Fibroblast of the aortic adventitia (primary cell): ENCODE results near the gene ATP2B2. TPM values are rescaled to one million over a fixed set of nuclear protein-coding genes. Genes with fewer than 3 reads are reported as not detected.

Experiments used
- DNase-seq: peaks from one replicate; pipeline ENCODE4 v3.0.0-alpha.2; 2010; ENCODE audit warnings: low read depth
- H3K4me3 ChIP-seq: 2 replicates; pipeline ENCODE4 v1.5.1; 2011; ENCODE audit warnings: low read depth, mild to moderate bottlenecking, control low read depth, low read length, moderate library complexity
- total RNA-seq: library from RNA; depleted of rRNA; stranded (reverse); fragments of >200 nt; gene quantifications from 2 replicates; pipeline ENCODE4 v1.2.3, GENCODE V29; 2012; ENCODE audit warnings: low replicate concordance
- TF ChIP-seq, protein P1 (sequence below): IDR thresholded peaks from 2 replicates; pipeline ENCODE4 v1.5.1; 2011; ENCODE audit warnings: mild to moderate bottlenecking, low read length, control low read depth, inconsistent platforms; ENCODE audit not compliant: insufficient read depth

Gene ATP2B2
- total RNA-seq, 1 donor = not detected

DNA sequence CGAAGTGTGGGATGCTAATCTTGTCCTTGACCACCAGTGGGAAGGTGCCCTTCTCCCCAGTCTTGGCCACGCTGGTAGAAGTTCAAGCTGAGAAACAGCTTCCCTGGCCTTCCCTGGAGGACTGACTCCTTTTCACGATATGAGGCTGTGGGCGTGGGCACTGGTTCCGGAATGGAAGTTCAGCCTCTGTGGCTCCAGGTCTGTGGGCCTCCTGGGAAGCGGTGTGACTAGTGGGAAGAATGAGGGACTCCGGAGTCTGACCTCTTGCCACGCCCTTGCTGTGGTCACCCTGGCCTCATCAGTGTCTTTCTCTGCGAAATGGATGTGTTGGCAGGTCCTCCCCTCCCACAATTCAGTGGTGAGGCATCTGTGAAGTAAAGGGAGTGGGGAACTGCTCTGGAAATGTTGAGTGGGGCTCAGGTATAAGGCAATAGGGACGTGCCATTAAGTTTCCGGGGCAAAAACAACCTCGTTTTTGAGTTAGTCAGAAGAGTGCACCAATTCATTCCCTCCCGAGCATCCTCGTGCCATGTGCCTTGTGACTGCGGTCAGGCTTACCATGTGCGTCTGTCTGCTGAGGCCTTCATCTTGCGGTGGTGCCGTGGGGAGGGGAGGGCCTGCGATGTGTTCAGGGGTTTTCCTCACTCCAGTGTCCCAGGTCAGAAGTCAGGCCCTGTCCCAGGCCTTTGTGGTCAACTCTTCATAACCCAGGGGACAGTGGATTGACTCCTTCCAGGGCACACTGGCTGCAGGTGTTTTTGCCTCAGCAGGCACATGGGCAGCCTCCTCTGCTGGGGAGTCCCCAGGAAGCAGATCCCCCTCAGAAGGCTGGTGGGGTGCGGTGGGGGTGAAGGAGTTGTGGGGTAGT is 172.7 kb downstream of the ATP2B2 start:
- TF ChIP-seq, protein P1, sequence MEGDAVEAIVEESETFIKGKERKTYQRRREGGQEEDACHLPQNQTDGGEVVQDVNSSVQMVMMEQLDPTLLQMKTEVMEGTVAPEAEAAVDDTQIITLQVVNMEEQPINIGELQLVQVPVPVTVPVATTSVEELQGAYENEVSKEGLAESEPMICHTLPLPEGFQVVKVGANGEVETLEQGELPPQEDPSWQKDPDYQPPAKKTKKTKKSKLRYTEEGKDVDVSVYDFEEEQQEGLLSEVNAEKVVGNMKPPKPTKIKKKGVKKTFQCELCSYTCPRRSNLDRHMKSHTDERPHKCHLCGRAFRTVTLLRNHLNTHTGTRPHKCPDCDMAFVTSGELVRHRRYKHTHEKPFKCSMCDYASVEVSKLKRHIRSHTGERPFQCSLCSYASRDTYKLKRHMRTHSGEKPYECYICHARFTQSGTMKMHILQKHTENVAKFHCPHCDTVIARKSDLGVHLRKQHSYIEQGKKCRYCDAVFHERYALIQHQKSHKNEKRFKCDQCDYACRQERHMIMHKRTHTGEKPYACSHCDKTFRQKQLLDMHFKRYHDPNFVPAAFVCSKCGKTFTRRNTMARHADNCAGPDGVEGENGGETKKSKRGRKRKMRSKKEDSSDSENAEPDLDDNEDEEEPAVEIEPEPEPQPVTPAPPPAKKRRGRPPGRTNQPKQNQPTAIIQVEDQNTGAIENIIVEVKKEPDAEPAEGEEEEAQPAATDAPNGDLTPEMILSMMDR = no peak
- no peak overlapping the region for H3K4me3 ChIP-seq
- DNase-seq = no peak

DNA sequence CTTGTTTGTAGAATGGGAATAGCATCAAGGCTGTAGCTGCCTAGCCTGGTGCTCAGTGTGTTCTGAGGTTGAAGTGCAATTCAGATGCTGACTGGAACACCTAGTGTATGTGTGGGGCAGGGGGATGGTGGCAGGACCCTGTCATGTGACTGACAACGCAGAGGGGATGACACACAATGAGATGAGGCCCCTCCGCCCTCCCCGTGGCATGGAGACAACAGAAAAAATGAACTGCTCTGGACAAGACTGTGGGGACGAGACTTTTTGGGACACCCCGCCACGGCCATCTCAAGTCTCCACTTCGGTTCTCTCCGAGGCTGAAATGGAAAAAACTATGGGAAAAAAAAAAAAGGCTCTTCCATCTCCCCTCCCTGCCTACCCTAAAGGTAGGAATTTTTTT is 174.1 kb downstream of the ATP2B2 start:
- TF ChIP-seq, protein P1 = no peak
- DNase-seq = no peak
- no peak overlapping the region for H3K4me3 ChIP-seq

DNA sequence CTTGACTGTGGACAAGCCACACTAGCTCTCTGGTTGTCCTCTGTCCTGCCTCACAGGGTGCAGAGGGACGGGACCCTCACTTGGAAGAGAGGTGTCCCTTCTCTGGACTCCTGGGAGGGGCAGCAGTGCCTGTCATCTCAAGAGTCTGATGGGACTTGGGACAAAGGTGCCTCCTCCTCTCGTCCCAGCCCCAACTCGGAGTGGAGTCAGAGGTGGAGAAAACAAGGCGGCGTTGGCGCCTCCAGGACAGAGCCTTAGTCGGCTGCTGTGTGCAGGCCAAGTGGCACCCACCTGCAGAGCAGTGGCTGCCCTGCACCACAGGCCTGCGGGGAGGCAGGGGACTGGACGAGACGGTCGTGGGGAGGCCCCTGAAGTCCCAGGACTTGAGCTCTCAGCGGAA is 175.1 kb downstream of the ATP2B2 start:
- no peak for DNase-seq
- no peak overlapping the region for H3K4me3 ChIP-seq
- TF ChIP-seq, protein P1 = no peak

DNA sequence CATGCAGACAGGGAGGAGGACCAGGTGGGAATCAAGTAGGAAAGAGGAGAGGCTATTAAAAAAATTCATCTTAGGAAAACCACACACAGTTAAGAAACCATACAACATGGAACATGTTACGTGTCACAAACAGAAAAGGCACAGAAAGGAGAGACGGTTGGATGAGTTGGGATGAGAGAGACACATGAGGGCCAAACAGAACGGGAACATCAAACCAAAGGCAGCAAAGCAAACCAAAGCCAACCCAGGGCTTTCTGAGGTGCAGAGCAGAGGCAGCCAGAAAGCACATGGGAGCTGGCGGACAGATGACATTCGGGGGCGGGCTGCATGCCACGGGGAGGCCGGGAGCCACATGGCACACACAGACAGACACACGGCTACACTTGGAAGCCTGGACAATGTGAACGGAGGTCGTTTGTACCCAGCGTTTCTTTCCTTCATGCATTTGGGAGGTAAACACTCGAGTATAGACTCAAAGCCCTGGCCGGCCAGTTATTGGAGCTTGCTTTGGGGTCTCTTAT is 175.8 kb downstream of the ATP2B2 start:
- TF ChIP-seq, protein P1 = no peak
- H3K4me3 ChIP-seq = no peak overlapping the region
- no peak for DNase-seq

DNA sequence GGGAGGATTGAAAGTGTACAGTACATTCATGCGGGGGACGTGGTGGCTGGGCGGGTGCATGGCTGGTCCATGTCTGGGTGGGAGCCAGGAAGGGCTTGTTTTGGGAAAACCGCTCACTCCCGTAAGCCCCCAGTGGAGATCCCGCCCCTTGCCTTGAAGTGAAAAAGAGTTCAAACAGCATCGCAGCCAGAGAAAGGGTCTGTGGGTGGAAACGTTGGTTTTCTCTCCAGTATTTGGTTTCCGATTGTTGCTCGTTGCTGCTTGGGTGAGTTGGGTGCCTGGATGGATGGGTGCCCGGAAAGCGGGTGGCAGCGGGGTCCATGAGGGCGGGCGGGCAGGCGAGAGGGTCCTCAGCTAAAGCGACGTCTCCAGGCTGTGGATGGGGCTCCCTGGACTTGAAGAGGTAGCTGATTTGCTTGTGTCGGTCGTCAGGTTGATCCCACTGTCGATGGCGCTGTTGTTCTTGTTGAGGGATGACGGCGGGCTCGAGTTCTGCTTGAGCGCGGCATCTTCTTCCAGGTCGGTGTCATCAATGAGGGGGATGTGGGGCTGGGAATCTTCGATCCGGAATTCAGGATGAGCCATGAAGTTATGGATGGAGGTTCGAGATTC is 176.8 kb downstream of the ATP2B2 start:
- no peak for DNase-seq
- H3K4me3 ChIP-seq = no peak overlapping the region

DNA sequence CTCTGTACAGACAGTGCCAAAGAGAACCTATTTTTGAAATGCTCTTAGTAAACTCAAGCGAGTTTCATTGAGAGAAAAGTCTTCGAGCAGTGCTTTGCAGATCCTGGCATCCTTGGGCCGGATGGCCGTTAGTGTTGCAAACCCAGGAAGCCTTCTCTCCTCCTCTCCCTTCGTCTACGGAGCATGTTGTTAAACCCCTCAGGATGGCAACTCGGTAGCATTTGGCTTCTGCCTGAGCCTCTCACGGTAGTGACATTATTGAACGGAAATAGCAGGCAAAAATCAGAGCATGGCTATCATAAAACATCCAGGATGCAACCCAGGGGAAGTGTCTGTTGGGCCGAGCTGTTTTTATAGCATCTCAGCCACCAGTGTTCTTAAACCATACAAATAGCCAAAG is 177.8 kb downstream of the ATP2B2 start:
- DNase-seq = no peak
- H3K4me3 ChIP-seq = no peak overlapping the region
- TF ChIP-seq, protein P1 = no peak

More for the DNA sequence above, 176.8 kb downstream of the ATP2B2 start:
- TF ChIP-seq, protein P1 = no peak
